Embryonic facial prominence (tissue), 1 donor: ENCODE data around the gene GALC.
"Not testable (repeated sequence)": the region's sequence is repeated elsewhere in the genome, so short reads cannot be mapped to it uniquely, and the experiment has no call there.

ENCODE experiments used
- DNase-seq: peaks from one replicate; pipeline ENCODE4 v3.0.0-alpha.2; 2016; ENCODE audit errors: extremely low spot score

GALC gene

DNA sequence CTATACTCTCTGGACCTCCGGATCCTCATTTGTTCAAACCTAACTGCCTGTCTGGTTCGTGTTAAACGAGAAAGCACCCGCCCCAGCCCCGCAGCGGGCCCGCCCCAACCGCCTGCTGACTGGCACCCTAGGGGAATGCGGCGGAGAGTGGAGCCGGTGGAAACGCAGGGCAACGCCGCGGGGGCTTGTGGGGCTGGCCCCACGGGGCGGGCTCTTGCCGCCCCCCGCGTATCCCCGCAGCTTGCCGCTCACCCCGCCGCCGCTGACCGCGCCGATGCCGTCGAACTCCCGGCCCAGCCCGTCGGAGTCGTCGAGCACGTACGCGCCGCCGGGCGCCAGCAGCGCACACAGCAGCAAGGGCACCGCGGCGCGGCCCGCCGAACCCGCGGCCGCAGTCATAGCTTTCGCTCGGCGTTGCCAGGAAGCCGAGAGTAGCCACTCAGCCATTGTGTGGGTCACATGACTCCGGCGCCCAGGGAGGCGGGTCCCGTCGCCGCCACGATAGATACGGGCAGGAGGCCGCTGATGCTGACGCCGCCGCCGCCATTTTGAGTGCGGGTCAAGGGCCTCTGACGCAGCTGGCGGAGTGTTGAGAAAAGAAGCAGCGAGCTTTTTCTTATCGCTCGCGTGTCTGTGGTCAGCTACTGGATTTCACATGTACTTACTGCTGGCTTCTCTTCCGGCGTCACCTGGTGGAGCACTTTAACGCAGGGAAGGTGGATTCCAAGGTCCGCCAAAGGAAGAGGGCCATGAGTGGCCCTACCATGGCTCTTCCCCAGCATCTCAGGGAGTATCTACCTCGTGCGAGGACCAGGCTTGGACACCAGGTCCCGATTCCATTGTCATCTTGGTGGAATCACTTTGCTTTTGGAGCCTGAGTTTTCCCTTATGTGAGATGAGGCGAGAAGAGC, at the start of gene GALC:
TSS of gene GALC (minus strand) at position 465 of the 911 bp plus-strand sequence. CDS start at position 447, 18 bp downstream.
- peak; percentile 72 for DNase-seq

DNA sequence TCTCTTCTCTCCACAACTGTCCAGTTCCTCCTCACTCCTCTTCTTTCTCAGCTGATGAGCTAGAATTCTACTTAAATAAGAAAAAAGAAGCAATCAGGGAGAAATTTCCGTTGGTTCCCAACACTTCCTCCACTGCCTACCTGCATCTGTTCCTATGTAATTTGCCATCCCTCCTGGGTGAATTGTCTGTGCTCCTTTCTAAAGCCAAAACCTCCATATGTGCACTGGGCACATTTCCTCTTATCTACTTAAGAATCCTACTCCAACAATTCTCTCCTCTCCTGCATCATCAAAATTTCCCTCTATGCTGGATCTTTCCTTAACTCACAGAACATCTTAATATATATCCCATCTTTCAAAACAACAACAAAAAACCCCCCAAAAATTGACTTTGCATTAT, 47.2 kb upstream of the GALC start:
- no peak for DNase-seq

DNA sequence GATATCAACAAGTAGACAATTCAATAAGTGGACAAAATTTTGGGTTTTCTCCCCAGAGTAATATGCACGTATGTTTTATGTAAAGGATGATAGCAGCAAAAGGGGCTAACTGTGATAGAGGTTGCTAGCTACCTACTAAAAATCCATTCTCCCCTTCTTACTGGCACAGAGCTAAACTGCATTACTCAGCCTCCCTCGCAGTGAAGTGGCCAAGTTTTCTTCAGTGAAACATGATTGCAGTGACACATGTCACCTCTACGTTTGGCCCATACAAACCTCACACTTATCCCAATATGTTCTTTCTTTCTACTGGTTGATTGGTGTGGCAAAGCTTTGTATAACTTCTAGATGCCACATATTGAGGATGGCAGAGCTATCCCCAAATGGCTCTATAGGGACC, 46.2 kb upstream of the GALC start:
- DNase-seq: no peak

DNA sequence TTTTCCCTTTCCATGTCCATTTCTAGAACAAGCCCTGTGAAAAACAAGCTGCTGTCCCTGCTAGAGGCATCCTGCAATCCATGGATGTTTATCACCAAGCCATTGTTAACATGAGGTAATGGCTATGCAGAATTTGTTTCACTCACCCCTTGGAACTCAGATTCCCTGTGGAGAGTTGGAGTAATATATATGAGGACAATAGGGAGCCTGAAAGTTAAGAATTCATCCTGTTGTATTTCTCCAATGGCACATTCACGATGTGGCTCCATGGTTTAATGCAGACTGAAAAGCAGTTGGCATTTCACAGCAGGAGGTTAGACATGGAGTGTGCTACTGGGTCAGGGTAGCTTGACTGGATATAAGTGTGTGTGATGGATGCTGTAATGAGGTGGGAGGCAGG, 44.3 kb upstream of the GALC start:
- DNase-seq: no peak

DNA sequence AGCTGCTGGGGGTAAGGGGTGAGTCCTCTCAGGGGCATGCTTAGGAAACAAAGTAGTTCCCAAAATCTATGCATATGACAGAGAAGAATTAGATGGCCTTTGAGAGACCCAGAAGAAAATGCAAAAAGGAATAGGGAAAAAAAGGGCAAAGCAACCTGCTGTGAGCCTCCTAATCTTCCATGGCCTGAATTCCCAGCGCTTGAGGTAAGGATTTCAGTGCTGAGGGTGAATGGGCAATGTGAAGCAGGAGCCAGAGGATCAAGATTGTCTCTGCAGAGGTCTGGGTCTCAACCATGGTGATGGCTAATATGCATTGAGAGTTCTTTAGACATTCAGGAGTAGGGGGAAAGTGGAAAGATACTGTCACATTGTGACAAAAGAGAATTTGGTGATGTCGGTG, 43.4 kb upstream of the GALC start:
- no peak for DNase-seq

DNA sequence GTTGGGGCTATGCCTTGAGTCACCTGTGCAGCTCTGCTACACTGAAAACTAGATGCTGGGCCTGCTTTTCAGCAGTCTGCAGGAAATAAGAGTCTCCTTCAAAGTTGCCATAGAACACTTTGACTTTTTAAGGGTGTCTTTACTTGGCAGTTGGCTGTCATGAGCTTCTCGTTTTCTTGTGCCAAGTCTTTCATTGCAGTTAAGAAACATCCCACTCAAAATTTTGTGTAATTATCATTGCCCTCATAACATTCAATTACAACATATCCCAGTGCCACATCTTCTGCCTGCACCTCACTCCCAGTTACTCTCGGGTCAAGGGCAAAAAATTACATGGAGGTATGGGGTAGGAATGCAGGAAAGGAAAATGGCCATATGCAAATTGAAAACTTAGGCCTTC, 41.1 kb upstream of the GALC start:
- DNase-seq: no peak

DNA sequence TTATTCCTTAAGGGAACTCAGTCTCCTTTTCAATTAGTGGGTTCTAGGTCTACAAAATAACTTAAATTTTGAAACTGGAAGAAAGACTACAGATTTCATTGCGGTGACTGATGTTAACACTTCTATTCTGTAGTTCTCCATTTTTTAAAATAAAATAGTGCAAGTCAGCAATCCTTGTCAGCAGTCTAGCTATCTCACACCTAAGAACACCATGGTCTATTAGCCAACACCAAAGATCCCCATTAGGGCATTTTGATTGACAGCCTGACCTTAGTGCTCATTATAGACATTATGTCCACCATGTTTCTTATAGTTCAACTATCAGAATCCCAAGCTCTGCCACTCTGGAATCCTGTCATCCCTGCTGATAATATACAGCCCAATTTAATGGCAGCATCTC, 39.4 kb upstream of the GALC start:
- no peak for DNase-seq

DNA sequence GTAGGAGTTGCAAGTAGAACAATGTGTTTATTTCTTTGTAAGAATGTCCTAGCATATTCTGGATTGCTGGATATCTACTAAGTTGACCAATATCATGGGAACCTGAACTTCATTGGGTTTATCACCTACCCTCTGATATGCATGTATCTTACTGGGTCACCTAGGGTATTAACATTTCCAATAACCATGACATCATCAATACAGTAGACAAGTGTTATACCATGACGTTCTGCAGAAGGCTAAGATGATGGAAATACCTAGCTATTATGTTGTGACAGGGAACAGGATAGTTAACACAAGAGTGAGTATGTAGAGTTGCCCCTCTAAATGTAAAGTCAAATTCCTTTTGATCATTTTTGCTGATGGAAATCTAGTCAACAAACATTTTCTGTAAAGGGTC, 37.9 kb upstream of the GALC start:
- no peak for DNase-seq

DNA sequence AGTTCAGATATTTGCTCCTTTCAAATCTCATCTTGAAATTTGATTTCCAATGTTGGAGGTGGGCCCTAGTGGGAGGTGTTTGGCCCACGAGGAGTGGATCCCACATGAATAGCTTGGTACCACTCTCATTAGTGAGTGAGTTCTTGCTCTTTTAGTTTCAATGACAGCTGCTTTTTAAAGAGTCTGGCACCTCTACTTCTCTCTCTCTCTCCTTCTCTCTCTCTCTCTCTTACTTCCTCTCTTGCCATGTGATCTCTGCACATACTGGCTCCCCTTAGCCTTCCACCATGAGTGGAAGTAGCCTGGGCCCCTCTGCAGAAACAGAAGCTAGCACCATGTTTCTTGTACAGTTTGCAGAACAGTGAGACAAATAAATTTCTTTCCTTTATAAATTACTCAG, 37.1 kb upstream of the GALC start:
- DNase-seq: no peak

DNA sequence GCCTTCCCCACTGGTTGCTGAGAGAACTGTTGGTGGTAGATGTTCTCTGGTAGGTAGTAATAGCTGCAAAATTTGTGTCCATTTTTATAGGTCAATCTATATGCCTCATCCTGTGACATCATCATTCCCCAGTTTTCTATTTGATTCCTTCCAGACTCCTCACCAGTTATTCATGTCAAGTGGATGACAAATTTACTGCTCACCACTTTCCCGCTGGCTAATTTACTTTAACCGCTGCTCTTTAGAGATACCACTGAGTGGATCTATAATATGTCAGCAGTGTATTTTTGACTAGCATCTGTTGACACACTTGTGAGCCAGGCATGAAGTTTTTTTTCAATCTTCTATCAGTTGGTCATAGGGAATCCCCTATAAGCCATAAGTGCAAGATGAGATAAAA, 36.5 kb upstream of the GALC start:
- DNase-seq: no peak

DNA sequence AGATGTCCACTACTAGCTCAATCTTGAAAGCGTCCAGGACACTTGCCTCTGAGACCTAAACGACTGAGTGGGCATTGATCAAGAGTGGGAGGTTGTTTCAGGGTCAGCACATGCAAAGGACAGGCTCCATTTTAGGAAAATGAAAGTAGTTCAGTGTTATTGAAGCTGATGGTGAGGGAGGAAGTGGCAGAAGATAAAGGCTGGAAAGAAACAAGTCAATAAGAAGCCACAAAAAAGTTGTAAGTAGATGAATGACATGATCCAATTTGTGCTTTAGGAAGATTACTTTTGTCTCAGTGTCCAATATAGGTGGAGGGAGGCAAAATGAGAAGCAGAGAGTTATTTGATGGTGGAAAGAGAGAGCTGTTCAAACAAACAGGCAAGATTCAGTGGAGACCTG, 33.9 kb upstream of the GALC start:
- no peak for DNase-seq

DNA sequence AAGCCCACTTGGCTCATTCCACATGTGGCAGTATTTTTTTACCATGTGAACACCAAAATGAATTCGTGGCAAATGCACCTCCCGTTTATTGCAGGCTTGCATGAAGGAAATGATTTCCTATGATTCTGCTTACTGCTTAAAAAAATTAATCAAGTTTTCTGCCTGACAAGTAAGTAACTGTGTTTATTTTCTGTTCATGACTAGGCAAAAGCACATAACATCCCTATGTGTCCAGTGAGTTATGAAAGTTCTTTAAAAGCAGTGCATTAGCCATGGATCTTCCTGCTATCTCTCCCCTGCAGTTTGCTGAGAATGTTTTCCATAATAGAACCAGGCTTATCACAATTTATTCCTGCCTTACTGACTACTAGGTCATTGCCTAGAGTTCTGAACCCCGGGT, 32.3 kb upstream of the GALC start:
- no peak for DNase-seq

DNA sequence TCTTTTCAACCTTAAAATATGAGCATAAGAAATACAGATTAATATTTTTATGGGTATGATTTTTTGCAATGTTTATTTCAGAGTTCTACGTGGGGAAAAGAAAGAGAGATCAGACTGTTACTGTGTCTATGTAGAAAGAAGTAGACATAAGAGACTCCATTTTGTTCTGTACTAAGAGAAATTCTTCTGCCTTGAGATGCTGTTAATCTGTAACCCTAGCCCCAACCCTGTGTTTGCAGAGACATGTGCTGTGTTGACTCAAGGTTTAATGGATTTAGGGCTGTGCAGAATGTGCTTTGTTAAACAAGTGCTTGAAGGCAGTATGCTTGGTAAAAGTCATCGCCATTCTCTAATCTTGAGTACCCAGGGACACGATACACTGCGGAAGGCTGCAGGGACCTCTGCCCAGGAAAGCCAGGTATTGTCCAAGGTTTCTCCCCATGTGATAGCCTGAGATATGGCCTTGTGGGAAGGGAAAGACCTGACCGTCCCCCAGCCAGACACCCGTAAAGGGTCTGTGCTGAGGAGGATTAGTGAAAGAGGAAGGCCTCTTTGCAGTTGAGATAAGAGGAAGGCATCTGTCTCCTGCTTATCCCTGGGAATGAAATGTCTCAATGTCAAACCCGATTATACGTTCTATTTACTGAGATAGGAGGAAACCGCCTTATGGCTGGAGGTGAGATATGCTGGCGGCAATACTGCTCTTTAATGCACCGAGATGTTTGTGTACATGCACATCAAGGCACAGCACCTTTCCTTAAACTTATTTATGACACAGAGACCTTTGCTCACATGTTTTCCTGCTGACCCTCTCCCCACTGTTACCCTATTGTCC, 31.5 kb upstream of the GALC start:
- not testable (repeated sequence) for DNase-seq

DNA sequence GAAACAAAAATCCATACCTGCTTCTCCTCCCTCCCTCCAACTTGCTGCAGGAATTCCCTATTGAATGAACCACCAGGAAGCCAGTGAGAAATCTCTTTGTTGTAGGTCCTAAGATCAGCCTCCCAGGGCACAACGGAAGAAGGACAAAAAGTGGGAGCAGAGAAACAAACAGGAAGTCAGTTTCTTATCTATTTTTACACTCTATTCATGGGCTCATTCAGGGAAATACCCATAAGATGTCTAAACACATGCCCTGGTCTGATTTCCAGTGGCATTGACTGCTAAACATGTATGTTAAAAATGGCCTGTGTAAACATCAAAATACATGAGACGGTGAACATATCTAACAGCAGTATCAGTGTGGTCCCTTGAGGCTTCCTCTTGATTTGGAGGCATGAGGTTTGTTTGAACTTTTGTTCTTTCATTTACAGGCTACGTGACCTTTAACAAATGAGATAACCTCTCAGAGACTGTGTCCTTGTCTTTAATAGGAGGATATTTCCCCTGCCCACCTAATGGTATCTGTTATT, 30.7 kb upstream of the GALC start:
- no peak for DNase-seq

DNA sequence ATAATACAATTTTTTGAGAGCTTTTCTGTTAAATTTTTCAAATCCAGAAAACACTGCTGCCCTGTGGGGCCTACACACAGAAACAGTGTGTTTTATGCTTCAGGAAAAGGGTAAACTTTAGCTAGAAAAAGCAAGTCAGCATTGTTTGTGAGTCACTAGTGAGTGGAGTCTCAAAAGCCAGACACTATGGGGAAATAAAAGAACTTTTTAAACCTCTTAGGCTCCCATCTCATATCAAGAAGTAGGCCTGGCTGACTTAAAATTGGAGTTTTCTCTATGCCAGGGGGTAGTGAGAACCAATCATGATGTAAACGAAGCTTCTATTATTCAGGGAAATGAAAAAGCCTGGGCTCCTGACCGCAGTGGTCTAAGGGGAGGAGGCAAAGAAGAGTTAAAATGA, 24.6 kb upstream of the GALC start:
- DNase-seq: no peak

DNA sequence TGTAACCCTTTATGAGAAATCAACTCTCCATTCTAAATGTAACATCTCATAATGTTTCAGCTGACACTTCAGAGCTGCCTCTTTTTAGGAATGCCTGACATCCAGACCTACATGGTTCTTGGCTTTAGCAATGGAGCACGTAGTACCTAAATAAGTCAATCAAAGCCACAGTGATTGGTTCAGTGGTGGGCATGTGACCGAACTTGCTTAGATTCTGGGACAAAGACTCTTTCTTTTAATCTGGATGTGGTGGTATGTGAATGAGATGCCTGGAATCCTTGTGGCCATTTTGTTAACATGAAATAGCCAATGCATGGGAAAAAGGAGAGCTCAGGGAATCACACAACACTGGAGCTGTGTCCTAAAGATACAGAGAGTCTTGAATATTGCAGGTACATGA, 23.8 kb upstream of the GALC start:
- DNase-seq: no peak

DNA sequence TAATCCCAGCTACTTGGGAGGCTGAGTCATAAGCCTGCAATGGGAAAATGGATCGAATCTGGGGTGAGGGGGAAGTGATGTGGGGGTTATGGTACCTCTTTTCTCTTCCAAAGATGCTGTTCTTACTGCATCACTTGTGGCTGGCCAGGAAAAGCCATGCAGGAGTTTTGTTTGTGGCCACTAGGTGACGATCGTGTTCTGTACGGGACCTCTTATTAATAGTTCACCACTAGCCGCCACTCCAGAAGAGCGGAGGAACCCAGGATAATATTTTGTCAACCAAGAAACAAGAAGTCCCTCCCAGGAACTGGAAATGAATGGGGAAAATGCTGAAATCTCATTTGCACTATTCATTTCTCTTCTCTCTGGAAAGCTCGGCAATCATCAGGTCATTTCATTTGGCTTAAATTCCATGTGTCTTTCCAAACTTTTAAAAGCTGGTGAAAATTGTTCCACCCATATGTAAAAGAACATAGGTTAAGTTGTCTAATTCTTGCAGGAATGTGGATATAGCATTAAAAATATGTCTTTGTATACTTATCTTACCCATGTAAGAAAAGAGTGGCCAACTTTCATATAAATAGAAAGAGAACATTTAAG, 20.9 kb upstream of the GALC start:
- peak; percentile 59 for DNase-seq

DNA sequence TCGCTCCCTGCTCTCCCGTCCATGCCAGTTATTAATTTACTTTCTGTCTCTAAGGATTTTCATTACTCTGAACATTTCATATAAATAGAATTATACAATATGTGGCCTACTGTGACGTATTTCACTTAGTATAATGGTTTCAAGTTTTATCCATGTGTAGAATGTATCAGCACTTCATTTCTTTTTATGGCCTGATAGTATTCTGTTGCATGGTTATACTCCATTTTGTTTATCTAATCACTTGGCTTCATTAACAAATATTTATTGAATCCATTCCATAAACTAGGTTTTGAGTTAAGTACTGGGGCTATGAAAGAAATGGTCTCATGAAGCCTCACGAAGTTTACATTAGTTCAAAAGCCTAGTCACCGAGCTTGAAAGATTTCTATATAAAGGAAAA, 19.5 kb upstream of the GALC start:
- no peak for DNase-seq

DNA sequence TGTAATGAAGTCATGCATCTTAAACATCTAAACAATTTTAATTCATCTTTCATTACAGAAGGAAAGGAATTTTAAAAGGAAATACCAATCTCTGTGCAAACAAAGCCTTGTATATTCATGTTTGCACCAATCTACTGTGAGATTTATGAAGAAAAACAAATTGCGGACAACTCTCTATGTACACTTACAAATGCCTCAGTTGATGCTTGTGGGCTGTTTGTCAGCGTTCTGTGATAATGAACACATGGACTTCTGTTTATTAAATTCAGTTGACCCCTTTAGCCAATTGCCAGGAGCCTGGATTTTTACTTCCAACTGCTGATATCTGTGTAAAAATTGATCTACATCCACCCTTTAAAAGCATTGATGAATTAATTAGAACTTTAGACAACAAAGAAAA, 17.3 kb upstream of the GALC start:
- no peak for DNase-seq

DNA sequence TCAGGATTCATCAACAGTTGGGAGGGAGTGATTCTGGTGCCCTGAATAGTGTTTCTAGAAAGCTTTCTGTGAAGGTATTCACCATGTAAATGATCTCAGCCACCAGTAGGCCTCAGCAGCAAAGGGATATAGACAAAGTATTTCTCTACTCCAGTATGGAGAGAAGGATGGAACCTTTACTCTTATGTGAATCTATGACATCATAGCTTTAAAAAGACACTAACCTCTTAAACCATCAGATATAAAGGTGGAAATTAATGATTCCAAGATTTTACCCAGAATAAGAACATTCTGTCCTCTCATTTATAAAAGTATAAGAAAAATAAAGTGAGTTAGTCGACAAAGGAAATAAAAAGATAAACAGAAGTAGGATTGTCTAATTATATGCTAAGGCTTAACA, 16.5 kb upstream of the GALC start:
- DNase-seq: no peak

DNA sequence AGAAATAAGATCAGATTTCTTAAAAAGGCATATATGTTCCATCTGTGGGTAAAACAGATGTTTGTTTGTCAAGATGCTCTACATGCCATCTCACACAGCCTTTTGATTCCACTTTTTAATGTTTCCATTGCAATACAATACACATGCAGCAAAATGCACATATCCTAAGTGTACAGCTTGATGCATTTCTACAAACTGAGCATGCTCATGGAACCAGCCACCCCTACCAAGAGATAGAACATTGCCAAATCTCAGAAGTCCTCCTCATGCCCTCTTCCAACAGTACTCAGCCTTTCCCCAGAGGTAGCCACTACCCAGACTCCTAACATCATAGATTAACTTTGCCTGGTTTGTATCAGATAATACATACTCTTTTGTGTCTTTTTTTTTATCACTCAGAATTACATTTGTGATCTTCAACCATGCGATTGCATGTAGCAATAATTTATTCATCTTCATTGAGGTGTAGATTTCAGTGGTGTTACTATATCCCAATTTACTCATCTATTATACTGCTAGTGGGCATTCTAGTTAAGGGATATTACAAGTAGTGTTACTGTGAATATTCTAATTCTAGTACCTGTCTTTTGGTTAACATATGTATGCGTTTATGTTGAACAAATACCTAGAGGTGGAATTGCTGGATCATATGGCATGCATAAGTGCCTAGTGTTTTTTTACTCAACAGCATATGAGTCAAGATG, 15.2 kb upstream of the GALC start:
- no peak for DNase-seq

DNA sequence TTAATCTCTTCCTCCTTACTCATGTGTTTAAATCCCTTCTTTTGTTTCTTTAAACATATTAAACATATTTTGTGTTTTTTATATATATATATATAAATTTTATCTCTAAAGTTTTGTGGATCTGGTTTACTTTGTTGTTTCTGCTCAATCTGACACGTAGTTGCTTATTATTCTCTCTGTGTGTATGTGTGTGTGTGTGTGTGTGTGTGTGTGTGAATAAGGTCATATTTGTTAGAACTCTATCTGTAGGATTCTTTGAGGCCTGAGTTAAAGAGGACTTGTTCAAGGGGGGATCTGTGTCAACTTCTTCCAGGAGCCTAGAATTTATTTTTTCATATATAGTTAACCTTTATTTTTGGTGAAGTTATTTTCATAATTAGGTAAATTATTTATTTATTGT, 14.6 kb upstream of the GALC start:
- DNase-seq: no peak
